ENCODE results near the gene SYT8. TPM values are rescaled to one million over a fixed set of nuclear protein-coding genes. Genes with fewer than 3 reads are reported as not detected.
"Not testable (repeated sequence)": the region's sequence is repeated elsewhere in the genome, so short reads cannot be mapped to it uniquely, and the experiment has no call there.

Gene SYT8
- total RNA-seq, 1 donor from 2014 or later: not detected

DNA sequence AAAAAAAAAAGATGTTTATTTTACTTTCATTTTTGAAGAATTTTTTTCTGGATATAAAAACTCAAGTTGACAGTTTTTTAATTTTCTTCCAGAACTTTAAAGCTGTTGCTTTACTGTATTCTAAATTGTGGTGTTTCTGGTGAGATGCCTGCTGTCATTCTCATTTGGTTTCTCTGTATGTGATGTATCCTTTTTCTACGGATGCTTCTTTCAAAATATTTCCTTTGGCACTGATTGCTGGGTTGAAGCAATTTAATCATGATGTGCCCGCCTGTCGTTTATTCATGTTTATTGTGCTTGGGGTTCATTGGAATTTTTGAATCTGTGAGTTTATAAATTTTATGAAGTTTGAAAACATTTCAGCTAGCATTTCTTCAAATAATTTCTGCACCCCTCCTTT lies 41.7 kb upstream of the SYT8 start:
- TF ChIP-seq, protein P1, sequence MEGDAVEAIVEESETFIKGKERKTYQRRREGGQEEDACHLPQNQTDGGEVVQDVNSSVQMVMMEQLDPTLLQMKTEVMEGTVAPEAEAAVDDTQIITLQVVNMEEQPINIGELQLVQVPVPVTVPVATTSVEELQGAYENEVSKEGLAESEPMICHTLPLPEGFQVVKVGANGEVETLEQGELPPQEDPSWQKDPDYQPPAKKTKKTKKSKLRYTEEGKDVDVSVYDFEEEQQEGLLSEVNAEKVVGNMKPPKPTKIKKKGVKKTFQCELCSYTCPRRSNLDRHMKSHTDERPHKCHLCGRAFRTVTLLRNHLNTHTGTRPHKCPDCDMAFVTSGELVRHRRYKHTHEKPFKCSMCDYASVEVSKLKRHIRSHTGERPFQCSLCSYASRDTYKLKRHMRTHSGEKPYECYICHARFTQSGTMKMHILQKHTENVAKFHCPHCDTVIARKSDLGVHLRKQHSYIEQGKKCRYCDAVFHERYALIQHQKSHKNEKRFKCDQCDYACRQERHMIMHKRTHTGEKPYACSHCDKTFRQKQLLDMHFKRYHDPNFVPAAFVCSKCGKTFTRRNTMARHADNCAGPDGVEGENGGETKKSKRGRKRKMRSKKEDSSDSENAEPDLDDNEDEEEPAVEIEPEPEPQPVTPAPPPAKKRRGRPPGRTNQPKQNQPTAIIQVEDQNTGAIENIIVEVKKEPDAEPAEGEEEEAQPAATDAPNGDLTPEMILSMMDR (IDR thresholded peaks at IDR 0.05): no peak
- no peaks in the 10 kb centered on the region for H3K36me3 Mint-ChIP-seq (ENCODE audit: low read depth)
- POLR2A ChIA-PET: no interaction called here
- DNase-seq (no peak), ATAC-seq (ENCODE audit: low read depth) (no peak)
- H3K9me3 Mint-ChIP-seq: no peaks in the 10 kb centered on the region
- H3K4me1 Mint-ChIP-seq: peaks cover 2% of the 10 kb centered on the region
- no peak overlapping the region for H3K27ac Mint-ChIP-seq
- intact Hi-C loops (cut with micrococcal nuclease): no loop called here
- H3K27me3 Mint-ChIP-seq: peaks cover 21% of the 10 kb centered on the region
- H3K4me3 Mint-ChIP-seq: no peak overlapping the region
- CTCF ChIA-PET: no interaction called here

DNA sequence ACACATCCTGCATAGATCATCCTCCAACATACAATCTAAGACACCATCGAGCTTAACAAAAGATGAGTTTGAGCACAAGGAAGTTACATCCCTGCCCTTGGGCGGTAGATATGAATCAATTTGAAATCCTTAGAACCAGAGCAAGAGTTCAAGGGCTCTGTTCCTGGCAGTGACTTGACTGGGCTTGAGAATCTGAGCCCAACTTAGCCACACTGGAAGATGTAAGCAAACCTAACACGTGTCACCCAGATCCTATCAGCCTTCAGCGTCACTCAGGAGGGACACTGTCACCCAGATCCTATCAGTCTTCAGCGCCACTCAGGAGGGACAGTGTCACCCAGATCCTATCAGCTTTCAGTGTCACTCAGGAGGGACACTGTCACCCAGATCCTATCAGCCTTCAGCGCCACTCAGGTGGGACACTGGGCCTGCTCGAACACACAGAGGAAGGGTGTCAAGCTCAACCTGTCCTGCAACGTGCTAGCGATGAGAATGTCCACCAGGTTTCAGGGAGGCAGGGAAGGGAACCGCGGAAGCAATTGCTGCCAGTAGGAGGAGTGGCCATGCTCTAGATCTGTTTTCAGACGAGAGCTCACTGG lies 38.3 kb upstream of the SYT8 start:
- CTCF ChIA-PET: no interaction called here
- intact Hi-C loops (cut with micrococcal nuclease): no loop called here
- TF ChIP-seq, protein P1 (IDR thresholded peaks at IDR 0.05): no peak

DNA sequence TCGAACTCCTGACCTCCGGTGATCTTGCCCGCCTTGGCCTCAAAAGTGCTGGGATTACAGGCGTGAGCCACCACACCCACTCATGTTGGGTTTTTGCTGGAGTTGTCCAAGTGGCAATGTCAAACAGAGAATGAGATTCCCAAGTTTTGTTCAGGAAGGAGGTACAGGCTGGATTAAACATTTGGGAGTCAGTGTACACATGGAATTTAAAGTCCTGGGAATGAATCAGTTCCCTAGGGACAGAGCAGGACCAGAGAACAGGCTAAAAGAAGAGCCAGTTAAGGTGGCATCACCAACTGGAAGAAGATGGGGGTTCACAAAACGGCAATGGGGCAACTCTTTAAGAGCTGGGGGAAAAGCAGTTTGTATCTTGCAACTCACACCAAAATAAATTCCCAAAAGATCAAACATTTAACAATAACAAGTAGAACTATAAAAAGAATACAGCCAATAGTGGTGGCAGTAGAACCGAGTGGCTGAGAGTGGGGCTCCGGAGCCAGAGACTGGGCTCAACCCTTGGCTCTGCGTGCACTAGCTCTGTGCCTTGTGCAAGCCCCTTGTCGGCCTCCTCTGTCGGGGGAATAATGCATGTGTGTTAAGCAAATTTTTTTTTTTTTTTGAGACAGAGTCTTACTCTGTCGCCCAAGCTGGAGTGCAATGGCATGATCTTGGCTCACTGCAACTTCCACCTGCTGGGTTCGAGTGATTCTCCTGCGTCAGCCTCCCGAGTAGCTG lies 37.2 kb upstream of the SYT8 start:
- no peak overlapping the region for H3K27ac Mint-ChIP-seq
- TF ChIP-seq, protein P1 (IDR thresholded peaks at IDR 0.05): no peak
- H3K4me3 Mint-ChIP-seq: no peak overlapping the region
- no peak for ATAC-seq (ENCODE audit: low read depth)
- no peaks in the 10 kb centered on the region for H3K9me3 Mint-ChIP-seq
- ChIA-PET CTCF (no interaction called here), POLR2A (interaction anchor here (0.6 kb wide), 1 partner anchor 12 kb away, joined by 13 read pairs; no protein-coding TSS in a partner anchor)
- intact Hi-C loops (cut with micrococcal nuclease): no loop called here
- H3K36me3 Mint-ChIP-seq (ENCODE audit: low read depth): no peaks in the 10 kb centered on the region
- peaks cover 26% of the 10 kb centered on the region for H3K27me3 Mint-ChIP-seq
- no peak for DNase-seq
- H3K4me1 Mint-ChIP-seq: peaks cover 2% of the 10 kb centered on the region

More for the DNA sequence above, 38.3 kb upstream of the SYT8 start:
- POLR2A ChIA-PET: no interaction called here
- Mint-ChIP-seq H3K4me3 (no peak overlapping the region), H3K27ac (no peak overlapping the region), H3K9me3 (no peaks in the 10 kb centered on the region), H3K27me3 (peaks cover 23% of the 10 kb centered on the region), H3K4me1 (peaks cover 2% of the 10 kb centered on the region), H3K36me3 (ENCODE audit: low read depth) (no peaks in the 10 kb centered on the region)
- DNase-seq (no peak), ATAC-seq (ENCODE audit: low read depth) (no peak)

DNA sequence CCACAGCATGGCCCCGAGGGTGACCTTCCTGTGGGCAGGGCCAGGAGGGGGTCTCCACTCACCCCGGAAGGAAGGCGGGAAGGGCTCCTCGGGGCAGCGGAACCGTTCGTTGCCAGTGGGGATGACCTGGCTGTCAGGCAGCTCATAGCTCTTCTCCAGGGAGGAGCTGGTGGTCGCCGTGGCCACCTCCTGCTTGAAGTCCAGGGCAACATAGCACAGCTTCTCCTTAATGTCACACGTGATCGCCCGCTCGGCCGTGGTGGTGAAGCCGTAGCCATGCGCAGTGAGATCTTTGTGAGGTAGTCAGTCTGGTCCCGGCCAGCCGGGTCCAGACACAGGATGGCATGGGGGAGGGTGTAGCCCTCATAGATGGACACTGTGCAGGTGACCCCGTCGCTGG lies 31.5 kb upstream of the SYT8 start:
- Mint-ChIP-seq H3K27me3 (peaks cover 13% of the 10 kb centered on the region), H3K27ac (no peak overlapping the region), H3K9me3 (no peaks in the 10 kb centered on the region), H3K4me1 (no peaks in the 10 kb centered on the region), H3K4me3 (no peak overlapping the region), H3K36me3 (ENCODE audit: low read depth) (no peaks in the 10 kb centered on the region)
- TF ChIP-seq, protein P1 (IDR thresholded peaks at IDR 0.05): no peak
- no peak for ATAC-seq (ENCODE audit: low read depth)
- POLR2A ChIA-PET: no interaction called here
- CTCF ChIA-PET: interaction anchor here (1.6 kb wide), 1 partner anchor 109 kb away, joined by 4 read pairs; no protein-coding TSS in a partner anchor
- DNase-seq: no peak
- intact Hi-C loops (cut with micrococcal nuclease): no loop called here

DNA sequence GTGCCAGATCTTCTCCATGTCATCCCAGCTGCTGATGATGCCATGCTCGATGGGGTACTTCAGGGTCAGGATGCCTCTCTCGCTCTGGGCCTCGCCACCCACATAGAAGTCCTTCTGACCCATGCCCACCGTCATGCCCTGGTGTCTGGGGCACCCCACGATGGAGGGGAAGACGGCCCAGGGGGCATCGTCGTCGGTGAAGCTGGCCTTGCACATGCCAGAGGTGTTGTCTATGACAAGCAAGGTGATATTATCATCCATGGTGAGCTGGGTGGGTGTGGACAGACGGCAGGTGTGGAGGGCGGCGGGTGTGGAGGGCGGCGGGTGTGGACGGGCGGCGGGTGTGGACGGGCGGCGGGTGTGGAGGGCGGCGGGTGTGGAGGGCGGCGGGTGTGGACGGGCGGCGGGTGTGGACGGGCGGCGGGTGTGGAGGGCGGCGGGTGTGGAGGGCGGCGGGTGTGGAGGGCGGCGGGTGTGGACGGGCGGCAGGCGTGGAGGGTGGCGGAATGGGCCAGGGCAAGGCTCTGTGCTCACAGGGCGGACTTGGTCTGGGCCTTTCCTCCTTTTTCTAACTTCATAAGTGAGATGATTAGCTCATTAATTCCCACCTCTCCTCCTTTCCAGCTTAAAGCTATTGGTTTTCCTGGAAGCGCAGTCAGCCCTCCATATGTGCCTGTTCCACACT lies 30.8 kb upstream of the SYT8 start:
- H3K4me3 Mint-ChIP-seq; H3K4me1 Mint-ChIP-seq; H3K27ac Mint-ChIP-seq; intact Hi-C loops (cut with micrococcal nuclease); H3K36me3 Mint-ChIP-seq (ENCODE audit: low read depth); DNase-seq; POLR2A ChIA-PET; H3K9me3 Mint-ChIP-seq; ATAC-seq (ENCODE audit: low read depth): not testable (repeated sequence)
- H3K27me3 Mint-ChIP-seq: peaks cover 17% of the 10 kb centered on the region
- CTCF ChIA-PET: interaction anchor here (1.6 kb wide), 1 partner anchor 110 kb away, joined by 4 read pairs; no protein-coding TSS in a partner anchor
